H9 (cell line): ENCODE results near the gene NOX1. TPM values are rescaled to one million over a fixed set of nuclear protein-coding genes. Genes with fewer than 3 reads are reported as not detected.

Experiments used
- DNase-seq: peaks from one replicate; pipeline ENCODE4 v3.0.0-alpha.2; 2017
- H2AFZ ChIP-seq: one replicate; pipeline ENCODE4 v1.6.1; 2013; ENCODE audit warnings: mild to moderate bottlenecking, low read length, control low read depth, moderate library complexity
- H2AK5ac ChIP-seq: 2 replicates; pipeline ENCODE4 v1.6.1; 2013; ENCODE audit warnings: low read length, control low read depth, mixed read lengths; ENCODE audit not compliant: insufficient read length
- H2BK120ac ChIP-seq: one replicate; pipeline ENCODE4 v1.6.1; 2013; ENCODE audit warnings: low read depth, mild to moderate bottlenecking, low read length, control low read depth, inconsistent platforms; ENCODE audit not compliant: poor library complexity, severe bottlenecking
- H2BK12ac ChIP-seq: 2 replicates; pipeline ENCODE4 v1.6.1; 2013; ENCODE audit warnings: low read length, control low read depth, mixed read lengths, low read depth; ENCODE audit not compliant: insufficient read length
- H2BK15ac ChIP-seq: 2 replicates; pipeline ENCODE4 v1.6.1; 2013; ENCODE audit warnings: low read depth, low read length, control low read depth
- H2BK20ac ChIP-seq: one replicate; pipeline ENCODE4 v1.6.1; 2013; ENCODE audit warnings: low read depth, mild to moderate bottlenecking, low read length, control low read depth, inconsistent platforms; ENCODE audit not compliant: poor library complexity, severe bottlenecking
- H2BK5ac ChIP-seq: 2 replicates; pipeline ENCODE4 v1.6.1; 2013; ENCODE audit warnings: low read length, control low read depth, mixed read lengths; ENCODE audit not compliant: insufficient read length
- H3K14ac ChIP-seq: 2 replicates; pipeline ENCODE4 v1.6.1; 2013; ENCODE audit warnings: low read length, control low read depth; ENCODE audit not compliant: insufficient read depth
- H3K18ac ChIP-seq: 2 replicates; pipeline ENCODE4 v1.6.1; 2013; ENCODE audit warnings: low read depth, mild to moderate bottlenecking, mixed read lengths, low read length, control low read depth; ENCODE audit not compliant: insufficient read length
- H3K23ac ChIP-seq: 2 replicates; pipeline ENCODE4 v1.6.1; 2013; ENCODE audit warnings: low read length, control low read depth, mixed read lengths, low read depth; ENCODE audit not compliant: insufficient read length
- H3K23me2 ChIP-seq: 2 replicates; pipeline ENCODE4 v1.6.1; 2013; ENCODE audit warnings: low read depth, mild to moderate bottlenecking, mixed read lengths, low read length, control low read depth; ENCODE audit not compliant: insufficient read length, poor library complexity, severe bottlenecking
- H3K27ac ChIP-seq: 2 replicates; pipeline ENCODE4 v1.5.1; 2013; ENCODE audit warnings: low read length, control low read depth, mixed read lengths, low read depth; ENCODE audit not compliant: insufficient read length
- H3K27me3 ChIP-seq: 2 replicates; pipeline ENCODE4 v1.6.1; 2013; ENCODE audit warnings: low read length, control low read depth, inconsistent platforms; ENCODE audit not compliant: insufficient read depth
- H3K4ac ChIP-seq: 2 replicates; pipeline ENCODE4 v1.6.1; 2013; ENCODE audit warnings: low read depth, mild to moderate bottlenecking, control low read depth, inconsistent platforms, low read length, moderate library complexity
- H3K4me1 ChIP-seq: 2 replicates; pipeline ENCODE4 v1.6.1; 2013; ENCODE audit warnings: low read length, control low read depth, inconsistent platforms; ENCODE audit not compliant: insufficient read depth
- H3K4me2 ChIP-seq: 2 replicates; pipeline ENCODE4 v1.6.1; 2013; ENCODE audit warnings: low read length, control low read depth, mixed read lengths; ENCODE audit not compliant: insufficient read length, insufficient read depth
- H3K56ac ChIP-seq: 2 replicates; pipeline ENCODE4 v1.6.1; 2013; ENCODE audit warnings: low read depth, mild to moderate bottlenecking, mixed read lengths, low read length, control low read depth; ENCODE audit not compliant: insufficient read length
- H3K79me1 ChIP-seq: 2 replicates; pipeline ENCODE4 v1.6.1; 2013; ENCODE audit warnings: low read depth, mild to moderate bottlenecking, moderate library complexity, low read length, control low read depth, inconsistent platforms; ENCODE audit not compliant: insufficient read depth, poor library complexity, severe bottlenecking
- H3K79me2 ChIP-seq: 2 replicates; pipeline ENCODE4 v1.6.1; 2013; ENCODE audit warnings: low read length, control low read depth, inconsistent platforms; ENCODE audit not compliant: insufficient read depth
- H3K9ac ChIP-seq: 2 replicates; pipeline ENCODE4 v1.6.1; 2013; ENCODE audit warnings: low read length, control low read depth, mixed read lengths; ENCODE audit not compliant: insufficient read length; ENCODE audit errors: extremely low read depth
- H3K9me3 ChIP-seq: one replicate; pipeline ENCODE4 v1.6.1; 2013; ENCODE audit warnings: low read depth, low read length, inconsistent platforms; ENCODE audit not compliant: control insufficient read depth
- H3T11ph ChIP-seq: one replicate; pipeline ENCODE4 v1.6.1; 2013; ENCODE audit warnings: mild to moderate bottlenecking, low read length, control low read depth, inconsistent platforms
- H4K20me1 ChIP-seq: one replicate; pipeline ENCODE4 v1.6.1; 2013; ENCODE audit not compliant: control insufficient read depth, insufficient read length, insufficient read depth
- H4K5ac ChIP-seq: 2 replicates; pipeline ENCODE4 v1.6.1; 2013; ENCODE audit warnings: low read depth, mild to moderate bottlenecking, mixed read lengths, low read length, control low read depth; ENCODE audit not compliant: insufficient read length
- H4K8ac ChIP-seq: replicated peaks from 2 replicates; pipeline ENCODE4 v1.6.1; 2013; ENCODE audit warnings: low read length, control low read depth, mixed read lengths, low read depth; ENCODE audit not compliant: insufficient read length
- H4K91ac ChIP-seq: 2 replicates; pipeline ENCODE4 v1.6.1; 2013; ENCODE audit warnings: low read depth, mild to moderate bottlenecking, moderate library complexity, mixed read lengths, low read length, control low read depth; ENCODE audit not compliant: insufficient read length
- H3K27ac Mint-ChIP-seq, 3 experiments: 2 replicates in 2 of 3; 3 replicates in 1 of 3; pipeline ENCODE4 v1.8.0; 2020 to 2021; ENCODE audit warnings: mixed read lengths in 3 of 3, mild to moderate bottlenecking in 1 of 3, moderate library complexity in 1 of 3
- H3K27me3 Mint-ChIP-seq: 2 replicates; pipeline ENCODE4 v1.8.0; 2021; ENCODE audit warnings: low read depth, mild to moderate bottlenecking, moderate library complexity, mixed read lengths
- H3K36me3 Mint-ChIP-seq, 3 experiments: 2 replicates in 2 of 3; 3 replicates in 1 of 3; pipeline ENCODE4 v1.8.0; 2020 to 2021; ENCODE audit warnings: low read depth in 3 of 3, mixed read lengths in 3 of 3; ENCODE audit not compliant: insufficient read depth in 1 of 3
- H3K4me1 Mint-ChIP-seq, 2 experiments: 2 replicates each; pipeline ENCODE4 v1.8.0; 2020; ENCODE audit warnings: mixed read lengths in 2 of 2
- H3K4me3 Mint-ChIP-seq, 2 experiments: 2 replicates in 1 of 2; 3 replicates in 1 of 2; pipeline ENCODE4 v1.8.0; 2020 to 2021; ENCODE audit warnings: mild to moderate bottlenecking in 2 of 2, mixed read lengths in 2 of 2, moderate library complexity in 1 of 2
- H3K9me3 Mint-ChIP-seq, 2 experiments: 2 replicates in 1 of 2; 3 replicates in 1 of 2; pipeline ENCODE4 v1.8.0; 2020; ENCODE audit warnings: mild to moderate bottlenecking in 2 of 2, mixed read lengths in 2 of 2, moderate library complexity in 1 of 2
- WGBS: extraction: QIAGEN DNeasy Blood & Tissue Kit; methylation state at CpG from one replicate; pipeline ENCODE4 v1.1.7; 2013; ENCODE audit warnings: missing lambda C conversion rate, low lambda C conversion rate, mixed read lengths; ENCODE audit not compliant: insufficient read length; ENCODE audit errors: extremely low coverage; 5-methylcytosine and 5-hydroxymethylcytosine counted together
- total RNA-seq: library from RNA; stranded (reverse); gene quantifications from 2 replicates; pipeline ENCODE4 v1.2.1, GENCODE V29; 2021
- TF ChIP-seq, protein P1 (sequence below): fragments of 200-600 bp; sonication (generic); conservative IDR thresholded peaks from 3 replicates; pipeline ENCODE4 v1.8.0; 2021; ENCODE audit warnings: antibody characterized with exemption, mild to moderate bottlenecking

Gene NOX1
- total RNA-seq, 1 experiment from 2014 or later = not detected

DNA sequence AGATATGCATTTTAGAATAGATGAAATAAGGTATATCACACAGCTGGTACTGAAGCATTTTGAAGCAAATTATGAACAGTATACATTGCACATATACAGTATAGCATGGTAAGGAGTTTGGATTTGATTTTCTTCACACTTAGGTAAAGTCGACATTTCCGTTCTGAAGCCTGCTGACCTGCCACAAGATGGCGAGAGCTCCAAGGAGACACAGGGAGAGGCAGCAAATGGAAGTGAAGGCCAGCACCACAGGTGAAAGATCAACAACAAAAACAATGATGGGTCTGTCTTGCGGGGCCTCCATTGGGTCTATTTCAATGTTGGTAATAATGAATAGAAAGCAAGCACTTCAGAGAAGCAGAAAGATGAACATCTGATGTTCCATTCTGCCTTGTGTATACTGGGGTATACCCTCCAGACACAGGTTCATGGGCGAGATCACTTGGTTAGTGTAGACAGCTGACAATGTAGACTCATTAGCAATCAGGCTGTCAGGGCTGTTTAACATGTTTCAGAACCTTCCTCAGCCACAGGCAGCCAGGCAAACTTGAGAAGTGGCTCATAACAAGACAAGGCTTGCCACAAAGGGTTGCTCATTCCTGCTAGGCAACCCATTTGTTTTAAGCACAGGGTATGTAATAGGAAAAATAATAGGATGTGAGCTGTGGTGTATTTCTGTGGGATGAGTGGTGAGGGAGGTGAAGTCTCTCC lies 21.4 kb upstream of the NOX1 start:
- Histone ChIP-seq H3K14ac (no peak overlapping the region), H2BK15ac (no peak overlapping the region), H3K79me1 (no peaks in the 10 kb centered on the region), H2BK120ac (no peak overlapping the region), H4K5ac (no peak overlapping the region), H4K91ac (no peak overlapping the region), H4K8ac (no peak overlapping the region), H3K9ac (no peak overlapping the region), H3K18ac (no peak overlapping the region), H3K23ac (no peak overlapping the region), H3K79me2 (no peaks in the 10 kb centered on the region), H2AK5ac (no peak overlapping the region), H3K9me3 (peaks cover 32% of the 10 kb centered on the region), H3T11ph (no peak overlapping the region), H3K4ac (no peak overlapping the region), H2BK20ac (no peak overlapping the region), H3K27ac (no peak overlapping the region), H3K23me2 (no peaks in the 10 kb centered on the region), H3K56ac (no peak overlapping the region), H3K4me1 (no peaks in the 10 kb centered on the region), H2AFZ (no peak overlapping the region), H2BK5ac (no peak overlapping the region), H4K20me1 (no peaks in the 10 kb centered on the region), H3K4me2 (no peak overlapping the region), H2BK12ac (no peak overlapping the region), H3K27me3 (no peaks in the 10 kb centered on the region)
- no CpG with 5 or more reads among the region's 5 CpGs for WGBS
- Mint-ChIP-seq H3K4me3 (no peak overlapping the region), H3K9me3 (peaks cover 60 to 67% of the 10 kb centered on the region in 2 experiments), H3K36me3 (peaks cover 0 to 4% (median 2%) of the 10 kb centered on the region in 3 experiments; a peak in 2 of 7 replicates), H3K27me3 (no peaks in the 10 kb centered on the region), H3K4me1 (peaks cover 4% of the 10 kb centered on the region in 2 experiments; a peak in 2 of 4 replicates), H3K27ac (no peak overlapping the region)
- DNase-seq = peak; percentile 52
- TF ChIP-seq, protein P1, sequence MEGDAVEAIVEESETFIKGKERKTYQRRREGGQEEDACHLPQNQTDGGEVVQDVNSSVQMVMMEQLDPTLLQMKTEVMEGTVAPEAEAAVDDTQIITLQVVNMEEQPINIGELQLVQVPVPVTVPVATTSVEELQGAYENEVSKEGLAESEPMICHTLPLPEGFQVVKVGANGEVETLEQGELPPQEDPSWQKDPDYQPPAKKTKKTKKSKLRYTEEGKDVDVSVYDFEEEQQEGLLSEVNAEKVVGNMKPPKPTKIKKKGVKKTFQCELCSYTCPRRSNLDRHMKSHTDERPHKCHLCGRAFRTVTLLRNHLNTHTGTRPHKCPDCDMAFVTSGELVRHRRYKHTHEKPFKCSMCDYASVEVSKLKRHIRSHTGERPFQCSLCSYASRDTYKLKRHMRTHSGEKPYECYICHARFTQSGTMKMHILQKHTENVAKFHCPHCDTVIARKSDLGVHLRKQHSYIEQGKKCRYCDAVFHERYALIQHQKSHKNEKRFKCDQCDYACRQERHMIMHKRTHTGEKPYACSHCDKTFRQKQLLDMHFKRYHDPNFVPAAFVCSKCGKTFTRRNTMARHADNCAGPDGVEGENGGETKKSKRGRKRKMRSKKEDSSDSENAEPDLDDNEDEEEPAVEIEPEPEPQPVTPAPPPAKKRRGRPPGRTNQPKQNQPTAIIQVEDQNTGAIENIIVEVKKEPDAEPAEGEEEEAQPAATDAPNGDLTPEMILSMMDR = peak; percentile 66
